ENCODE results near the gene IL17REL.
"Not testable (repeated sequence)": the region's sequence is repeated elsewhere in the genome, so short reads cannot be mapped to it uniquely, and the experiment has no call there.

The IL17REL gene

DNA sequence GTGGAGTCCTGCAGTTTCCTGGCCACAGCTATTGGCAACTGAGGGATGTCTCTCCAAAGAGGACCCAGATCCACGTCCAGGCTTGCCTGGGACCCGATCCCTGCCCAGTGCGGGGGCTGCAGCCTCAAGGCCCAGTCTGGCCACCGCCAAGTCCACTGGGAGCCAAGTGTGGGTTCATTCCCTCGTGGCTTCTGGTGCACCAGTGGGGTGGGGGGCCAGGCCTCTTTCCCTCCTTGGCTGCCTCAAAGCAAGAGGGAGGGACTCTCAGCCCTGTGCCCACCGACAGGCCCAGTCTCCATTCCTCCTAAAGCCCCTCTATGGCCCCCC is 65.3 kb downstream of the IL17REL start:
- Histone ChIP-seq H2AFZ (ENCODE audit: low read length) (no peak overlapping the region), H3K36me3 (ENCODE audit: insufficient read depth, low read length) (no peaks in the 10 kb centered on the region), H3K79me2 (ENCODE audit: insufficient read depth, low read length) (no peaks in the 10 kb centered on the region), H3K4me3 (ENCODE audit: low read depth, low read length, poor library complexity, severe bottlenecking) (no peak overlapping the region), H3K9ac (ENCODE audit: low read length) (no peak overlapping the region), H3K9me2 (ENCODE audit: low read depth, low read length) (no peaks in the 10 kb centered on the region), H3F3A (ENCODE audit: insufficient read depth, low read length) (no peaks in the 10 kb centered on the region), H3K4me2 (ENCODE audit: low read length) (no peak overlapping the region), H3K27ac (ENCODE audit: low read depth, low read length, poor library complexity, severe bottlenecking) (no peak overlapping the region), H3K27me3 (ENCODE audit: insufficient read depth, low read length) (0 out of 2 replicates have a peak, but pooled peaks cover 2% of the 10 kb centered on the region), H3K9me3 (ENCODE audit: low read length) (no peaks in the 10 kb centered on the region), H4K20me1 (ENCODE audit: insufficient read depth, low read length) (no peaks in the 10 kb centered on the region), H3K4me1 (ENCODE audit: insufficient read depth, low read length, severe bottlenecking) (peaks cover 4% of the 10 kb centered on the region)
- no peak for TF ChIP-seq EZH2 (IDR thresholded peaks at IDR 0.05; ENCODE audit: borderline replicate concordance, low read length)
- TF ChIP-seq, protein P1, sequence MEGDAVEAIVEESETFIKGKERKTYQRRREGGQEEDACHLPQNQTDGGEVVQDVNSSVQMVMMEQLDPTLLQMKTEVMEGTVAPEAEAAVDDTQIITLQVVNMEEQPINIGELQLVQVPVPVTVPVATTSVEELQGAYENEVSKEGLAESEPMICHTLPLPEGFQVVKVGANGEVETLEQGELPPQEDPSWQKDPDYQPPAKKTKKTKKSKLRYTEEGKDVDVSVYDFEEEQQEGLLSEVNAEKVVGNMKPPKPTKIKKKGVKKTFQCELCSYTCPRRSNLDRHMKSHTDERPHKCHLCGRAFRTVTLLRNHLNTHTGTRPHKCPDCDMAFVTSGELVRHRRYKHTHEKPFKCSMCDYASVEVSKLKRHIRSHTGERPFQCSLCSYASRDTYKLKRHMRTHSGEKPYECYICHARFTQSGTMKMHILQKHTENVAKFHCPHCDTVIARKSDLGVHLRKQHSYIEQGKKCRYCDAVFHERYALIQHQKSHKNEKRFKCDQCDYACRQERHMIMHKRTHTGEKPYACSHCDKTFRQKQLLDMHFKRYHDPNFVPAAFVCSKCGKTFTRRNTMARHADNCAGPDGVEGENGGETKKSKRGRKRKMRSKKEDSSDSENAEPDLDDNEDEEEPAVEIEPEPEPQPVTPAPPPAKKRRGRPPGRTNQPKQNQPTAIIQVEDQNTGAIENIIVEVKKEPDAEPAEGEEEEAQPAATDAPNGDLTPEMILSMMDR (IDR thresholded peaks at IDR 0.05; ENCODE audit: low read length): no peak

- no peaks in the 10 kb centered on the region for H4K20me1 ChIP-seq (ENCODE audit: insufficient read depth, low read length)
- no peak overlapping the region for H3K4me2 ChIP-seq (ENCODE audit: low read length)
- no peak overlapping the region for H3K27ac ChIP-seq (ENCODE audit: low read depth, low read length, poor library complexity, severe bottlenecking)
- H3K4me3 ChIP-seq (ENCODE audit: low read depth, low read length, poor library complexity, severe bottlenecking): no peak overlapping the region
- H3K4me1 ChIP-seq (ENCODE audit: insufficient read depth, low read length, severe bottlenecking): peaks cover 4% of the 10 kb centered on the region
- no peaks in the 10 kb centered on the region for H3K36me3 ChIP-seq (ENCODE audit: insufficient read depth, low read length)
- no peak overlapping the region for H3K9ac ChIP-seq (ENCODE audit: low read length)
- no peaks in the 10 kb centered on the region for H3K27me3 ChIP-seq (ENCODE audit: insufficient read depth, low read length)
- no peaks in the 10 kb centered on the region for H3F3A ChIP-seq (ENCODE audit: insufficient read depth, low read length)
- H3K9me2 ChIP-seq (ENCODE audit: low read depth, low read length): no peaks in the 10 kb centered on the region
- H2AFZ ChIP-seq (ENCODE audit: low read length): no peak overlapping the region
- H3K9me3 ChIP-seq (ENCODE audit: low read length): no peaks in the 10 kb centered on the region
- no peak for TF ChIP-seq EZH2 (IDR thresholded peaks at IDR 0.05; ENCODE audit: borderline replicate concordance, low read length)
- TF ChIP-seq, protein P1 (IDR thresholded peaks at IDR 0.05; ENCODE audit: low read length): no peak
- H3K79me2 ChIP-seq (ENCODE audit: insufficient read depth, low read length): no peaks in the 10 kb centered on the region
Observed at GRCh38 chr22:49946612-49947295, 65.8 kb downstream of the IL17REL start.

- H3K4me2 ChIP-seq (ENCODE audit: low read length); H2AFZ ChIP-seq (ENCODE audit: low read length): not testable (repeated sequence)
- H3K27ac ChIP-seq (ENCODE audit: low read depth, low read length, poor library complexity, severe bottlenecking): peak overlapping the region; percentile 39
Observed at GRCh38 chr22:49945042-49945794, 67.3 kb downstream of the IL17REL start.

More at GRCh38 chr22:49945042-49945794, 67.3 kb downstream of the IL17REL start:
- H3K4me3 ChIP-seq (ENCODE audit: low read depth, low read length, poor library complexity, severe bottlenecking); H3K9ac ChIP-seq (ENCODE audit: low read length); H4K20me1 ChIP-seq (ENCODE audit: insufficient read depth, low read length); H3K27me3 ChIP-seq (ENCODE audit: insufficient read depth, low read length); H3K79me2 ChIP-seq (ENCODE audit: insufficient read depth, low read length); H3K4me1 ChIP-seq (ENCODE audit: insufficient read depth, low read length, severe bottlenecking); H3K36me3 ChIP-seq (ENCODE audit: insufficient read depth, low read length); H3F3A ChIP-seq (ENCODE audit: insufficient read depth, low read length); H3K9me2 ChIP-seq (ENCODE audit: low read depth, low read length); H3K9me3 ChIP-seq (ENCODE audit: low read length): not testable (repeated sequence)

Measured in OCI-LY1 (cell line).